GM19467 (cell line): ENCODE data around the gene NAA60.
"Not testable (repeated sequence)": the region's sequence is repeated elsewhere in the genome, so short reads cannot be mapped to it uniquely, and the experiment has no call there.

ENCODE experiments used
- ATAC-seq: cut with Tn5 transposase; IDR thresholded peaks from one replicate; pipeline ENCODE4 v1.9.1; 2021; ENCODE audit warnings: mild to moderate bottlenecking, moderate library complexity; ENCODE audit not compliant: unreplicated experiment

The NAA60 gene

DNA sequence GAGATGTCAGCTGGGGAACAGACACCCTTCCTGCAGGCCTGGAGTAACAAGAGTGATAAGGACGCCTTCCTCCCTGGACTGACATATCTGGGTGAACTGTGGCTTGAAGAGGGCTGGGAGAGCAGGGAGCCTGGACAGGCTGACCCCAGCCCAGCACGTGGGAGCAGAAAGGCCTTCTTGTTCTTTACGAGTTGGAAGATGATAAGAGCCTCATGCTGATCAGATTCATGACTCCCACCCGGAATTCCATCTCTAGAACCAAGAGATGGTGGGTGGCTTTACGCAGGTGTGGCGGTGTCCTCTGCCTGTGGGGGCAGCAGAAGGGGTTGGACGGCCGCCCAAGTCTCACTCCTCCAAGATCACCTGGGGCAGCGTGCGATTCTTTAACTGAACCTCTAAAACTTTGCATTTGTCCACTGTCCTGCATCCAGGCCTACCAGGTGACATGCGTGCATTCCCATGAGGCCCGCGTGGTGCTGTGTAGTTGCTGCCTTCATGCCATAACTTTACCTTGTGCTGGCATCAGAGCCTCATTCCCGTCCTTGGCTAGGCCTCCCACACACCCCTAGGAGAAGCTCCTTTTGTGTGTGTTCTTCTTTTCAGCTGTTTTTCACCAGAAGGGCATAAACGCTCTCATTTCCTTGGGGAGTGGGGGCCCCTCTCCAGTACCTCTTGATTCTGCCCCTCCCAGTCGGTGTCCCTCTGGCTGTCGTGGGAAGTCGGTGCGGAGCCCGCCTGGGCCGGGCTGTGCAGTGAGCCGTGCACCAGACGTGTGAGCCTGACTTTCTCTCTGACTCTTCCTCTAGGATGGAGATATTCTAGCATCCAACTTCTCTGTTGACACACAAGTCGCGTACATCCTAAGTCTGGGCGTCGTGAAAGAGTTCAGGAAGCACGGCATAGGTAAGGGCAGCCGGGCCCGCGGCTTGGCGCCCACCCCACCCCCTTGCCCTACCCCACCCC is 38.5 kb downstream of the NAA60 start:
- no peak for ATAC-seq

DNA sequence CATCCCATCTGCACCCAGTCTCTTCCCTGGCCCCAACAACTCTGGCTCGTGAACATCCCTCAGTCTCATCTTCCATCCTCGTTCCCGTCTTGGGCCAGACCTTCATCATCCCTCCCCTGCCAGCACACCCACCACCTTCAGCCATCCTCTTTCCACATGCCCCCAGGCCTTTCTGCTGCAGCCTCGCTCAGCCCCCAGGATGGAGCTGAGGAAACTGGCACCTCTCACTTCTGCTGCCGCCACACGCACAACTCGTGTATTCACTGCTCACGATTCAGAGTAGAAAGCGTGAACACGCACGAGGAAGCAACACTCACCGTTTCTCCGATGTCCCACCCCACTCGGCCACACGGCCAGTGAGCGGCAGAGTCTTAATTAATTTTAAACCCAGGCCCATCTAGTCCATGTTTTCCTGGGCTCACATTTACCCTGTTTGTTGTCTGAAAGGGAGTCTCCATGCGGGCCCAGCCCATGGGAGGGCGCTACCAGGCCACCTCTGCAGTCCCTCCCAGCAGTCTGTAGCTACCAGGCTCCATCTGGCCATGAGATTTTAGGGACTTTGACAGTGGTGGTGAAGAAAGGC is 39.3 kb downstream of the NAA60 start:
- ATAC-seq, result no peak

DNA sequence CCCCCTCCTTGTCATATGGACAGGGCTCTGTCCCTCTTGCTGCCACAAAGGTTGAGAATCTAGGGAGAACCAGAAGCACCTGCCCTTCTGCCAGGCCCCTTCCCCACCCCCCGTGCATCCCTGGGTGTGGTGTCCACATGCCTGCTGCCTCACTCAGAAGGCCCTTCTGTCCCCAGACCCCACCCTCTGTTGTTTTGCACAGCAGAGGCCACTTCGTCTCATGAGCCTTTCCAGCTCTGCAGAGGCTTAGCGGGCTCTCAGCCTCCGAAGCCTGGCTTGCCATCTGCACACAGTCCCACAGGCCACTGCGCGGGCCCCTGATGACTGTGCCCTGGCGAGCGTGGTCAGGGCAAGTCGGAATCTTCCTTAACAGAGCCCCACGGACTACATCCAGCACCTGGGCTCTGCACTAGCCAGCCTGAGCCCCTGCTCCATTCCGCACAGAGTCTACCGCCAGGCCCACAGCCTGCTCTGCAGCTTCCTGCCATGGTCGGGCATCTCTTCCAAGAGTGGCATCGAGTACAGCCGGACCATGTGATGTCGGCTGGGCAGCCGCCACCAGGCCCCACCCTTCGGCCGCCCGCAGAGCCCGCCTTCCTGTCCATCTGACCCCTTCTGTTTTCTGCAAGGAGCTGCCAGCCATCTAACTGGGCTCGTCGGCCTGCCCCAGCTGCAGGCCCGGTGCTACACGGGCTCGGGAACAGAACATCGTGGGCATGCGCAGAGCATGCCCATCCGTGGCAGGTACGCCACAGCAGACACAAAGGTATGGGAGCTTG is 41.0 kb downstream of the NAA60 start:
- no peak for ATAC-seq

DNA sequence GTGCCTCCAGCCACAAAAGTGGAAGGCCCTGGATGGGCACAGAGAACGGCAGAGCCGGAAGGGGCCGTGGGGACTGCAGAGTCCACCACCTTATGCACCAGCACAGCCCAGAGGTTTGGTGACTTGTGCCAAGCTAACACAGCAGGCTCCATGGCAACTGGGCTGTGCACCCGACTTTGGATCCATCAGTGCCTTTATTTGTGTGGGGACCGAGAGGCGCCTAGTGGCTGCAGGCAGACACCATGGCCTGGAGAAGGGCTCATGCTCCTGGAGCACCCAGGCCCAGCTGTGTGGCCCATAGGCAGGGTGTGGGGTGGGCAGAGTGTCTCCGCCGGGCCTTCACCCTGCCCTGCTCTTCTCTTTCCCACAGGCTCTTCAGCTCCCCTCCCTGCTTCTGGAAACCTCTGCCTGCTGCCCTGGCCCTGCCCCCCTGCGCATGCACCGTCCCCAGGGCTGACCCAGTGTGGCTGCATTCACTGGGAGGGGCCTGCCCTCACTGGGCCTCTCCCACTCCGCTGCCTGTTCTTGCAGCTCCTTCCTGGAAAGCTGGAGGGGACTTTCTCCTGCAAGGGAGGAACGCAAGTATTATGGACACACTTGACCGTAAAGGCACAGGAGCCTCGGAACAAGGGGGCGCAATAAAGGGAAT is 41.7 kb downstream of the NAA60 start:
- ATAC-seq, result no peak

DNA sequence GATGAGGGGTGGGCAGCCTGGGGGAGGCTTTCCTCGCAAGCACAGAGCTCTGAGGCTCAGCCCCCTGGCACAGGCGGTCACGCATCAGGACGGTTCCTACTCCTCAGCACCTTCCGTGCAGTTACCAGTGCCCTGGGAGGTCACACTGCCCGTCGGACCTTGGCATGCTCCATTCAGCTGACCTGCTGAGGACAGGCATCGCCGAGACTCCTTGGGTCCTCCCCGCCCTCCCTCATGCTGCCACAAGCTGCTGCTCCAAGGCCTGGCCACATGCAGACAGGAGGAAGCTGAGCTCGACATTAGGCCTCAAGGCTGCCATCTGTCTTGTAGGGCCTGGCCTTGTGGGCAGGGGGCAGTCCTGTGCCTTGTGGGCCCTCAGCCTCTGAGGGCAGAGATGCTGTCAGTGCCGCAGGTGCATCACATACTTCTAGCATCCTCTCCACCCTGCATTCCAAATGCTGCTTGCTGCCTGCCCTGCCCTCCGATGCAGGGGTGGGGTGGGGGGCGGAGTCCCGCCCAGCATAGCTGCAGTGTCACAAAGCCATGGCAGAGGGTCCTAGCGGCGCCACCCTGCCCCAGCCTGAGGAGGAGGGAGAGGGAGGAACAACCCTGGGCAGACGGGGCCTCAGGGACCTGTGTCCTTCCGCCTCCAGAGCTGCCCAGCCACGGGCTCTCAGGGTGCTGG is 42.5 kb downstream of the NAA60 start:
- no peak for ATAC-seq

DNA sequence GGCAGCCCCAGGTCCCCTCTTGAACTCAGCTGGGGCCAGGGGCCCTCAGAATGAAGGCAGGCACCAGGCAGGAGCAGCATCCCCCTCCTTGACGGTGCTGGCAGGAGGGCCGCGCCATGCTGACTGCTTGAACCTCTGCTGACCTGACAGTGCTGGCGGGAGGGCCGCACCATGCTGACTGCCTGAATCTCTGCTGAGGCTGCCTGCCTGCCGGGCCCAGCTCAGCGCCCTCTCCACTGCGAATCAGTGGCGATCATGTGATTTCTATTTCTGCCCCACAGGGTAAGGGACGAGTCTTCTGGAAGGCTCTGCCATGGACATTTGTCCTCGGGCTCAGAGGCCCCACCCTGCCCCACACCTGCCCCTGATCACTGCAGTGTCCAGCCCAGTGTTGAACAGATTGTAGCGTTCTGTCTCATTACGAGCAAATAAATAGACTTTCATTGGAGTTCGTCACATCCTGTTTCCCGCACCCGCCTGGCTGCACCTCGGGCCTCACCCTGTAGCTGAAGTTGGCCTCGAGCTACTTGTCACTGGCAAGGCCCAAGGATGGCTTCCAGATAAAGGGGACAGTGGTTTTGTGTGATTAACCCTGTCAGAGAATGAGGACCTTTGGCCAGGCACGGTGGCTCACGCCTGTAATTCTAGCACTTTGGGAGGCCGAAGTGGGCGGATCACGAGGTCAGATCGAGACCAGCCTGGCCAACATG is 43.2 kb downstream of the NAA60 start:
- no peak for ATAC-seq

DNA sequence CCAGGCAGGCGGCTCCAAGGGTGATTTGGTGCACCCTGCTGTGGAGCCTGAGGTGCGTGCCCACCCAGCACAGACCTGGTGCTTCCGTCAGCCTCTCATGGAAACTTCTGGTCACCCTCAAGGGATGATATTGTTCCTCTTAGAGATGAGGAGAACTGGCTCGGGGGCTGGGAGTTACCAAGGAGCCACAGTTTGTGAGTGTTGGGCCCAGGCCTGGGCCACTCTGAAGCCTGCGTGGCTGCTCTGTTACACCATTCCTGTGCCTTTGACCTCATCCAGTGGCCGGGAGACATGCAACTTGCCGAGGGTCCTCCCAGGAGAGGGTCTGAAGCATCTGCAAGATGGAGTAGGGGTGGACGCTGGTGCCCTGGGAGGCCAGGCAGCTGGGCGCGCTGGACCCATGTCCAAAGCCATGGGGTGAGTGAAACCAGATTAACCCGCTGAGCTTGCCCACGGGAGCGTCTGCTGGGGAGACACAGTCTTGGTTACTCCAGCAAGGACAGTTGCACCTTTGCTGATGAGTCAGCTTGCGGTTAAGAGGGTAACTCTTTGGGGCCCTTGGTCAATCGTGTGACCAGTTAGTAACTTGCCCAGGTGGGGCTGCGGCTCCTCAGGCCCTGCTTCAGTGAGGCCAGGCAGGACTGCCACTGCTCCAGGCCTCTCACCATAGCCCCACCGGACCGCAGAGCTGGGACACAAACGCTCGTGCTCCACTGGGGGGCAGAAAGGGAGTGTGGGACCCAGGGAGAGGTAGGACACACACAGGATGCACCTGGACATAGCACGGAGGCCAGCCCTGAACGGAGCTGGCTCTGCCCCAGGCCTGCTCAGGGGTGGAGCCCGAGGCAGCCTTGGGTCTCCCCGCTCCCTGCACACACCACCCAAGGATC is 44.3 kb downstream of the NAA60 start:
- no peak for ATAC-seq

DNA sequence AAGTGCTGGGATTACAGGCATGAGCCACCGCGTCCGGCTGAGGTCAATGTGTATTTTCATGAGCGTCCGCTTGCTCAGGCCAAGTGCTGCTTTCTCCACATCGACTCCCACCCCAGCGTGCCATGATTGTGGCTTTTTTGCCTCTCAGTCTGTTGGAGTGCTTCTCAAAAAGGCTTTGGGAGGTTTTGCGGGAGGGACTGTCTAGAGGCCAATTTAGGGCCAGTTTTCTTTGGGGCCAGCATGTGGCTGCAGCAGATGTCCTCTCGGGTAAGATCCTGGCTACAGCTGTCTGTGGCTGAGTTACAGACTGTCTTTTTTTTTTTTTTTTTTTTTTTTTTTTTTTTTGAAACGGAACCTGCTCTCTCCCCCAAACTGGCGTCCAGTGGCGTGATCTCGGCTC is 45.3 kb downstream of the NAA60 start:
- ATAC-seq, result no peak

DNA sequence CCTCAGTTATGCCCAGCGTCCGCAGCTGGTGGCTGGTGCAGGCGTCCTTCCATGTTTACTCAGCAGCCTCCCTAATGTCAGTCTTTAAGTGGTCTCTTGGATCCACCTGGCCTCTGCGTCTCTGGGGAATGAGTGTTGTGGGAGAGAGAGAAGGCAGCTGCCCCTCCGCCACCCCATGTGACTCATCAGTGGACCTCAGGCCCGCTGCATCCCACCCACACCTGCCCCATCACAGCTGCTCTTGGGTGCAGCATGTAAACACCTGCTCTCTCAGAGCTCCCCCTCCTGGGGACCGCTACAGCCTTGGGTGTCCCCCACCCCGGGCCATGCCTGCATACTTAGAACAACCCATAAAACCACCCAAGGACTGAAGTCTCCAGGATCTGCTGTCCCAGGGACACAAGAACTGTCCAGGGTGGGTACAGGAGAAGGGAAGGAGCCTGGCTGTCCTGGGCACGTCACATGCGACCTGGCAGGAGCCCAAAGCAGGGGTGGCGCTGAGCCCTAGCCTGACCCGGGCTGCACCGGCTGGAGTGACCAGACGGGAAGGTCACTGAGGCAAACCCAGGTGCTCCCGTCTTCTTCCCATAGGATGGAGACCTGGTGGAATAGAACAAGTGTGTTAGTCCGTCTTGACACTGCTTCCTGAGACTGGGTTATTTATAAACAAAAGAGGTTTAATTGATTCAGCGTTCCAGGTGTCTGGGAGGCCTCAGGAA is 47.6 kb downstream of the NAA60 start:
- no peak for ATAC-seq

DNA sequence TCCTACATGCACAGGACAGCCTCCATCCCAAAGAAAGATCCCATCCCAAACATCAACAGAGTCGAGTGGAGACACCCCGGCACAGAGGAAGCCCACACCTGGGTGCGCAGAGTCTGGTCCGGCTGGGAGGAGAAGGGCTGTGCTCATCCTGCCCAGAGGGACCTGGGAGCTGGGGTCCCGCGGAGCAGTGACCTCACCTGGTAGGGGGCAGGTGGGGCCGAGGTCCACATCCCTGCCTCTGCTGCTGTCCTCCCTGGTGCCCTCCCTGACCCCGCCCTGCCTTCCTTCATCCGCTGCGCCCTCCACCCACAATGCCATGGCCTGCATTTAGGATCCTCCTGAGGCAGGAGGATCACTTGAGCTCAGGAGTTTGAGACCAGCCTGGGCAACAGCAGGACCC is 48.9 kb downstream of the NAA60 start:
- no peak for ATAC-seq

DNA sequence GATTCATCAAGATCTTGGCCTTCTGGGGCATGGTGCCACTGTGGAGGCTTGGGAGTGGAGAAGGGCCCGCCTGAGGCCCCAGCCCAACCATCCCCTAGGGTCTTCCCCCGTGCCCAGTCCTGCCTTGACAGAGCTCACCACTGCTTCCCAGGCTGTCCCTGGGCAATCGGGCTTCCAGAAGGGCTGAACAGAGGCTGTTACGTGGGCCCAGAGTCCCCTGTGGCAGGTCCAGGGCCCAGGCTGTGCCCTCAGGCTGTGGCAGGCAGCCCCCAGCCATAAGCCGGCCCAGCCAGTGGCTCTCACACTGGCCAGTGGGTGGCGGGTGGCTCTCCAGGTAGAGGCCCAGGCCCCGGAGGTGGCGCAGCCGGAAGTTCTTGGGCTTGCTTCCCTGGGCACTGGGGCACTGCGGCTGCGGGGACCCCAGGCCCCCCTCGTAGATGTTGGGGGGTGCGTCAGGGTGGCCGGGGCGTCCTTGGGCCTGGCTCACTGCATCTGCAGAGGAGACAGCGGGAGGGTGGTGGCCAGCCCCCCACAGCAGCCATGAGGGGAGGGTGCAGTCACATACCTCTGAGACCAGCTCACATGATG is 51.0 kb downstream of the NAA60 start:
- no peak for ATAC-seq

DNA sequence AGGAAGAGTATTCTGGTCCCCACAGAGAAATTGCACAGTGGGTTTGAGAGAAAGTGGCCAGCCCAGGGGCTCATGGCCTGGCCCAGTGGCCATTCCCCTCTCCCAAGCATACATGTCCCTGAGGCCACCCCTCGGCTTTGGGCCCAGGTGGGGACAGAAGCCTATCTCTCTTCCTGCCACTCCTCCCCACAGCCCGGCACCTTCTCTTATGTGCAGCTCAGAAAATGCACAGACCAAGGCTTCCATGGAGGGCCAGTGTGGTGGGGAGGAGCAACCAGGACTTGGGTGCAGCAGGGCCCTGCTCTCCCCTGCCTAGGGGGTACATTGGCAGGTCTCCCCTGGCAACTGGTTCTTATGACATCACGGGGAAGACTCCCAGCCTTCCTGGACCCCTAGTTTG is 51.7 kb downstream of the NAA60 start, which contains the start of gene C16orf90:
TSS of gene C16orf90 (minus strand) at position 314 of the 400 bp plus-strand sequence. CDS start at position 246, 68 bp downstream.
- ATAC-seq, result no peak

DNA sequence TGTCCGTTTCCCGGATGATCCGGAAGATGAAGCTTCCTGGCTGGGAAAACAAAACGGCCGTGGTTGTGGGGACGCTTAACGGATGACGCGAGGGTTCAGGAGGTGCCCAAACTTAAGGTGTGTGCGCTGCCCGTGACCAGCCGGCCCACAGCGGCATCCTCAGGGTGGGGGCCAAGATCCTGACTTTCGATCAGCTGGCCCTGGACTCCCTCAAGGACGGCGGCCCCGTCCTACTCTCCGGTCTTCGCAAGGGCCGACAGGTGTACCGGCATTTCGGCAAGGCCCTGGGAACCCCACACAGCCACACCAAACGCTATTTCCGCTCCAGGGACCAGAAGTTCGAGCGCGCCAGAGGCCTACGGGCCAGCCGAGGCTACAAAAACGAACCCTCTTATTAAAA is 52.9 kb downstream of the NAA60 start:
- ATAC-seq, result no peak

DNA sequence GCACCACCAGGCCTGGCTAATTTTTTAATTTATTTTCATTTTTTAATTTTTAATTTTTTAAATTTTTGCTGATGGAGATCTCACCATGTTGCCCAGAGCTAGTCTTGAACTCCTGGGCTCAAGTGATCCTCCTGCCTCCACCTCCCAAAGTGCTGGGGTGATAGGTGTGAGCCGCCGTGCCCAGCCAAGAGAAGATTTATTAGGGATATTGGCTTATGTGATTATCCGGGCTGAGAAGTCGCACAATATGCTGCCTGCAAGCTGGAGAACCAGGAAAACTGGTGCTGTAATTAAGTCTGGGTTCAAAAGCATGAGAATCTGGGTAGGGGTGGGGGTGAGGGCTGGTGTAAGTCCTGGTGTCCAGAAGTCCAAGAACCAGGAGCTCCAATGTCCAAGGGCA is 54.3 kb downstream of the NAA60 start:
- no peak for ATAC-seq

DNA sequence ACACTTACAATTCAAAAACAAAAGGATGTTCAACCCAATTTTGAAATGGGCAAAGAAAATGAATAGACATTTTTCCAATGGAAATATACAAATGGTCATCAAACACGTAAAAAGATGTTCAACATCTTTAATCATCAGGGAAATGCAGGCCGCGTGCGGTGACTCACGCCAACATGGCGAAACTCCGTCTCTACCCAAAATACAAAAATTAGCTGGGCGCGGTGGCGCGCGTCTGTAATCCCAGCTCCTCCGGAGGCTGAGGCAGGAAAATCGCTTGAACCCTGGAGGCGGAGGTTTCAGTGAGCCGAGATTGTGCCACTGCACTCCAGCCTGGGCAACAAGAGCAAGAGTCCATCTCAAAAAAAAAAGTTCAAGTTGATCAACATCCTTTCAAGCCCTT is 55.5 kb downstream of the NAA60 start:
- no peak for ATAC-seq

DNA sequence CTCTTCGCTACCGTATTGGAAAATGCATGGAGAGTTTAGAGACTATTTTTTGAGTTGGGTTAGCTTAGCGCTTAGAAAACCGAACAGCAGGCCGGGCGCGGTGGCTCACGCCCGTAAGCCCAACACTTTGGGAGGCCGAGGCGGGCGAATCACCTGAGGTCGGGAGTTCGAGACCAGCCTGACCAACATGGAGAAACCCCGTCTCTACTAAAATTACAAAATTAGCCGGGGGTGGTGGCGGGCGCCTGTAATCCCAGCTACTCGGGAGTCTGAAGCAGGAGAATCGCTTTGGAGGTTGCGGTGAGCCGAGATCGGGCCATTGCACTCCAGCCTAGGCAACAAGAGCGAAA is 57.9 kb downstream of the NAA60 start:
- not testable (repeated sequence) for ATAC-seq

DNA sequence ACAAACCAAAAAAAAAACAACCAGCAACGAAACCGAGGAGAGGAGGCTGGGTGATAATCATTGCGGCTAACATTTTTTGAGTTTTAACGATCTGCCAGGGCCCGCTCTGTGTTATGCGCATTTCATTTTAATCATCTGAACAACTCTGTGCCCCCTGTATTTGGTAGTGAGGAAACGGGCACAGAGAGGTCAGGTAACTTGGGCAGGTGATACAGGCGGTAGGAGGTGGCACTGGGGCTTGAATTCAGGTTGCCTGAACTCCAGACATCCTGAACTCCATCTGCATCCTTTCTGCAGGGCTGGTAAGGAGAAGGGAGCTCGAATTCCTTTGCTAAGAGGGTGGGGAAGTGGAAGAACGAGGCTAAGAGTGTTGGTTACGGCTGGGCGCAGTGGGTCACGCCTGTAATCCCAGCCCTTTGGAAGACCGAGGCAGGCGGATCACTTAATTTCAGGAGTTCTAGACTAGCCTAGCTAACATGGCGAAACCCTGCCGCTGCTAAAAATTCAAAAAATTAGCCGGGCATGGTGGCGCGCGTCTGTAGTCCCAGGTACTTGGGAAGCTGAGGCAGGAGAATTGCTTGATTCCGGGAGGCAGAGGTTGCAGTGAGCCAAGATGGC is 58.4 kb downstream of the NAA60 start:
- ATAC-seq, result no peak
